ENCODE data around the gene EFCAB6. TPM values are rescaled to one million over a fixed set of nuclear protein-coding genes. Genes with fewer than 3 reads are reported as not detected.

EFCAB6 gene
- total RNA-seq, 1 experiment from 2014 or later = 0.52 TPM

DNA sequence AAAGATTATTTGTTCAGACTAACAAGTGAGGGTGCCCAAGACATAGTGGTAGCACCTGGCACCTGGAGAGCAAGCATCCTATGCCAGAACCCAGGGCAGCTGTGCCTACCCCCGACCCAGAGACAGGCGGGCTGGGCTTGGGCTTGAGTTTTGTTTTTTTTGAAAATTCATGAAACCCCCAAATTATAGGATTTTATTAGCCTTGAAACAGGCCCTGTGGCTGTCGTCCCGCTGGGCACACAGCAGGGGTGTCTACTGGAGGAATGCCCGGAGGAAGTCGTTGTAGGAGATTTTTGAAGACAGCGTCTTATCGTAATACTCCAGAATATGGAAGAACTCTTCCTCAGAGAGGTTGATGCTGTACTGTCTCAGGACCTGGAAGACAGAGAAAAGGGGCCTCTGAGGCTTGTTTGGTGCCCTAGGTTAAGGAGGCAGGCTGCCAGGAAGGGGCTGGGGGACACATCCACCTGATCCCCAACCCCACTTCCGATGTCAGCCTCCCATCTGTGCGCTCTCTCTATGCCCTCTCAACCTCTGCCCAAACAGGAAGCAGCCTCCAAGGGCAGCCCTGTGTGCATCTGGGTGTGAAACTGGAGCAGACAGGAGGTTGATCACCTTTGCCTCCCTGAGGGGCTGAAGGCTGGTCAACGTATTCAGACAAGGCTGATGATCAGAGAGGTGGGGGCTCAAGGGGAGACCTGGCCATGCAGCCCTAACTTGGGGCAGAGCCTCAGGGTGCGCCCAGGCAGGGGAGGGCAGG is 283.3 kb downstream of the EFCAB6 start:
- Histone ChIP-seq H4K20me1 (ENCODE audit: insufficient read depth) (no peaks in the 10 kb centered on the region), H3K27ac (ENCODE audit: low read depth, low read length) (no peak overlapping the region), H3K4me1 (ENCODE audit: control insufficient read depth in 1 of 2, insufficient read depth in 2 of 2, low read length in 2 of 2) (no peaks in the 10 kb centered on the region), H3K9me3 (ENCODE audit: control insufficient read depth in 1 of 2, insufficient read depth in 1 of 2, low read depth in 1 of 2, low read length in 2 of 2) (no peaks in the 10 kb centered on the region), H3K4me3 (replicated peaks in 1 of 2; ENCODE audit: low read depth in 1 of 2, low read length in 2 of 2) (no peak overlapping the region), H3K79me2 (ENCODE audit: insufficient read depth, low read length) (no peaks in the 10 kb centered on the region), H3K36me3 (ENCODE audit: control insufficient read depth in 1 of 2, insufficient read depth in 2 of 2, low read length in 2 of 2) (no peaks in the 10 kb centered on the region), H3K9me2 (ENCODE audit: insufficient read depth) (no peaks in the 10 kb centered on the region), H2AFZ (ENCODE audit: low read depth, low read length, poor library complexity, severe bottlenecking) (no peak overlapping the region), H3K9ac (ENCODE audit: low read length) (no peak overlapping the region), H3K4me2 (ENCODE audit: low read length) (no peak overlapping the region), H3K27me3 (ENCODE audit: insufficient read depth, low read length) (0 out of 2 replicates have a peak, but pooled peaks cover 5% of the 10 kb centered on the region)
- ChIA-PET POLR2A (no interaction called here), CTCF (no interaction called here), RAD21 (ENCODE audit: low non-redundant PET in 1 of 2, low total read pairs in 2 of 2, uncharacterized antibody in 2 of 2, unreplicated experiment in 2 of 2) (no interaction called here)
- TF ChIP-seq, protein P1, sequence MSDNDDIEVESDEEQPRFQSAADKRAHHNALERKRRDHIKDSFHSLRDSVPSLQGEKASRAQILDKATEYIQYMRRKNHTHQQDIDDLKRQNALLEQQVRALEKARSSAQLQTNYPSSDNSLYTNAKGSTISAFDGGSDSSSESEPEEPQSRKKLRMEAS (IDR thresholded peaks at IDR 0.05) = no peak
- TF ChIP-seq JUND (IDR thresholded peaks at IDR 0.05) (no peak), ZFX (IDR thresholded peaks at IDR 0.05) (no peak), SIN3A (IDR thresholded peaks at IDR 0.05; ENCODE audit: low read depth) (no peak), EZH2phosphoT487 (IDR thresholded peaks at IDR 0.05; ENCODE audit: borderline replicate concordance) (no peak), FOSL1 (IDR thresholded peaks at IDR 0.05; ENCODE audit: low read depth) (no peak), SP1 (IDR thresholded peaks at IDR 0.05; ENCODE audit: low read depth) (no peak), CEBPB (IDR thresholded peaks at IDR 0.05; ENCODE audit: low read depth) (no peak), POLR2AphosphoS5 (IDR thresholded peaks at IDR 0.05; ENCODE audit: low read depth, low read length) (no peak), EGR1 (IDR thresholded peaks at IDR 0.05; ENCODE audit: low read depth) (no peak), EZH2 (IDR thresholded peaks at IDR 0.05) (no peak), ELF1 (IDR thresholded peaks at IDR 0.05; ENCODE audit: borderline replicate concordance, low read depth) (no peak), CBX3 (IDR thresholded peaks at IDR 0.05; ENCODE audit: low read depth) (no peak), RAD21 (IDR thresholded peaks at IDR 0.05; ENCODE audit: low read depth) (no peak), SRF (IDR thresholded peaks at IDR 0.05; ENCODE audit: low read depth) (no peak), TCF7L2 (IDR thresholded peaks at IDR 0.05; ENCODE audit: borderline replicate concordance, extremely low read depth, insufficient read depth, insufficient read length) (no peak), POLR2A (IDR thresholded peaks at IDR 0.05; ENCODE audit: borderline replicate concordance, extremely low read depth, insufficient read depth, insufficient read length) (no peak)
- TF ChIP-seq, protein P2, sequence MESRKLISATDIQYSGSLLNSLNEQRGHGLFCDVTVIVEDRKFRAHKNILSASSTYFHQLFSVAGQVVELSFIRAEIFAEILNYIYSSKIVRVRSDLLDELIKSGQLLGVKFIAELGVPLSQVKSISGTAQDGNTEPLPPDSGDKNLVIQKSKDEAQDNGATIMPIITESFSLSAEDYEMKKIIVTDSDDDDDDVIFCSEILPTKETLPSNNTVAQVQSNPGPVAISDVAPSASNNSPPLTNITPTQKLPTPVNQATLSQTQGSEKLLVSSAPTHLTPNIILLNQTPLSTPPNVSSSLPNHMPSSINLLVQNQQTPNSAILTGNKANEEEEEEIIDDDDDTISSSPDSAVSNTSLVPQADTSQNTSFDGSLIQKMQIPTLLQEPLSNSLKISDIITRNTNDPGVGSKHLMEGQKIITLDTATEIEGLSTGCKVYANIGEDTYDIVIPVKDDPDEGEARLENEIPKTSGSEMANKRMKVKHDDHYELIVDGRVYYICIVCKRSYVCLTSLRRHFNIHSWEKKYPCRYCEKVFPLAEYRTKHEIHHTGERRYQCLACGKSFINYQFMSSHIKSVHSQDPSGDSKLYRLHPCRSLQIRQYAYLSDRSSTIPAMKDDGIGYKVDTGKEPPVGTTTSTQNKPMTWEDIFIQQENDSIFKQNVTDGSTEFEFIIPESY (IDR thresholded peaks at IDR 0.05; ENCODE audit: extremely low read depth, insufficient replicate concordance, low read length) = no peak
- TF ChIP-seq, protein P3, sequence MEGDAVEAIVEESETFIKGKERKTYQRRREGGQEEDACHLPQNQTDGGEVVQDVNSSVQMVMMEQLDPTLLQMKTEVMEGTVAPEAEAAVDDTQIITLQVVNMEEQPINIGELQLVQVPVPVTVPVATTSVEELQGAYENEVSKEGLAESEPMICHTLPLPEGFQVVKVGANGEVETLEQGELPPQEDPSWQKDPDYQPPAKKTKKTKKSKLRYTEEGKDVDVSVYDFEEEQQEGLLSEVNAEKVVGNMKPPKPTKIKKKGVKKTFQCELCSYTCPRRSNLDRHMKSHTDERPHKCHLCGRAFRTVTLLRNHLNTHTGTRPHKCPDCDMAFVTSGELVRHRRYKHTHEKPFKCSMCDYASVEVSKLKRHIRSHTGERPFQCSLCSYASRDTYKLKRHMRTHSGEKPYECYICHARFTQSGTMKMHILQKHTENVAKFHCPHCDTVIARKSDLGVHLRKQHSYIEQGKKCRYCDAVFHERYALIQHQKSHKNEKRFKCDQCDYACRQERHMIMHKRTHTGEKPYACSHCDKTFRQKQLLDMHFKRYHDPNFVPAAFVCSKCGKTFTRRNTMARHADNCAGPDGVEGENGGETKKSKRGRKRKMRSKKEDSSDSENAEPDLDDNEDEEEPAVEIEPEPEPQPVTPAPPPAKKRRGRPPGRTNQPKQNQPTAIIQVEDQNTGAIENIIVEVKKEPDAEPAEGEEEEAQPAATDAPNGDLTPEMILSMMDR (IDR thresholded peaks at IDR 0.05 in 2 of 3, conservative IDR thresholded peaks at IDR 0.05 in 1 of 3; ENCODE audit: borderline replicate concordance in 1 of 3, insufficient read depth in 1 of 3, low read depth in 2 of 3, low read length in 2 of 3) = no peak
- ATAC-seq (no peak), DNase-seq (ENCODE audit: low read depth, low spot score) (no peak)
- BruUV-seq (replicated peaks) = no TSS peak
- intact Hi-C loops (cut with micrococcal nuclease) = no loop called here
